GM12875 (cell line): ENCODE results near the gene USP3.
"Not testable (repeated sequence)": the region's sequence is repeated elsewhere in the genome, so short reads cannot be mapped to it uniquely, and the experiment has no call there.

Source experiments
- H3K4me3 ChIP-seq: one replicate; pipeline ENCODE4 v1.5.1; 2011; ENCODE audit warnings: low read depth, low read length, control low read depth
- TF ChIP-seq, protein P1 (sequence below): IDR thresholded peaks from 2 replicates; pipeline ENCODE4 v1.5.1; 2011; ENCODE audit warnings: low read depth, mild to moderate bottlenecking, control low read depth, inconsistent platforms, low read length, moderate library complexity, borderline replicate concordance; ENCODE audit not compliant: insufficient read depth

Gene USP3

DNA sequence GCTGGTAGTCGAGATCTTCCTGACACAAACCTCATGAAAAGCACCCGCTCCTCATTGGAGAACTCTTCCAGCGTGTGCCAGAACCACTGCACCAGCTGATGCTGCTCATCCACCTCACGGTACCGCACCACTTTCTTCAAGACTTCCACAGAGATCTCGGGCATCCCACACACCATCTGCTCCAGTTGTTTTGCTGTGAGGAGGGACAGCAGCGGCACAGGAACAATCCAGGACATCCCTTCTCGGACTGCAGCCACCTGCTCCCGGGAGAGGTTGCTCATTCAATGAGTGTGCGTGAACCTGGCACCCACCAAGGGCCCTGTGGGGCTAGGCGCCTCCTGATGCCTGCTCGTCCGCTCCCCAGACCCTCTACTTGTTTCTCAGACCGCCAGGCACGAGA is 107.9 kb downstream of the USP3 start:
- TF ChIP-seq, protein P1, sequence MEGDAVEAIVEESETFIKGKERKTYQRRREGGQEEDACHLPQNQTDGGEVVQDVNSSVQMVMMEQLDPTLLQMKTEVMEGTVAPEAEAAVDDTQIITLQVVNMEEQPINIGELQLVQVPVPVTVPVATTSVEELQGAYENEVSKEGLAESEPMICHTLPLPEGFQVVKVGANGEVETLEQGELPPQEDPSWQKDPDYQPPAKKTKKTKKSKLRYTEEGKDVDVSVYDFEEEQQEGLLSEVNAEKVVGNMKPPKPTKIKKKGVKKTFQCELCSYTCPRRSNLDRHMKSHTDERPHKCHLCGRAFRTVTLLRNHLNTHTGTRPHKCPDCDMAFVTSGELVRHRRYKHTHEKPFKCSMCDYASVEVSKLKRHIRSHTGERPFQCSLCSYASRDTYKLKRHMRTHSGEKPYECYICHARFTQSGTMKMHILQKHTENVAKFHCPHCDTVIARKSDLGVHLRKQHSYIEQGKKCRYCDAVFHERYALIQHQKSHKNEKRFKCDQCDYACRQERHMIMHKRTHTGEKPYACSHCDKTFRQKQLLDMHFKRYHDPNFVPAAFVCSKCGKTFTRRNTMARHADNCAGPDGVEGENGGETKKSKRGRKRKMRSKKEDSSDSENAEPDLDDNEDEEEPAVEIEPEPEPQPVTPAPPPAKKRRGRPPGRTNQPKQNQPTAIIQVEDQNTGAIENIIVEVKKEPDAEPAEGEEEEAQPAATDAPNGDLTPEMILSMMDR, result no peak
- H3K4me3 ChIP-seq, result no peak overlapping the region

DNA sequence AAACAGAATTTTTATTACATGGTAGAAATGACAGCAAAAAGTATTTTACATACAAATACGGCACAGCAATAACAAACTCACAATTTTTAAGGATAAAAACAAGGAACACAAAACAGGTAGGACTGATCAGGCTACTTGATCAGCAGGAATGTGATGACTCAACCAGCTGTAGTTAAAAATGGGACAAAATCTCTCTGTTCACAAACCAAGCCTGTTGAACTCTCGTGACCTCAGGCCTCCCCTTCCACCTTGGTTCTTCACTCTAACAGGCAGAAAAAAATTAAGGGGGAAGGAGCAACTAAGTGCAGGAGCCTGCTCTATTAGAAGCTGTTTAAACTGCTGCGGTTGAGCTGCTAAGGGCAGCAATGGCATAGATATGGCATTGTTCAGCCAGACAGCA is 111.5 kb downstream of the USP3 start:
- no peak overlapping the region for H3K4me3 ChIP-seq
- TF ChIP-seq, protein P1, result no peak

DNA sequence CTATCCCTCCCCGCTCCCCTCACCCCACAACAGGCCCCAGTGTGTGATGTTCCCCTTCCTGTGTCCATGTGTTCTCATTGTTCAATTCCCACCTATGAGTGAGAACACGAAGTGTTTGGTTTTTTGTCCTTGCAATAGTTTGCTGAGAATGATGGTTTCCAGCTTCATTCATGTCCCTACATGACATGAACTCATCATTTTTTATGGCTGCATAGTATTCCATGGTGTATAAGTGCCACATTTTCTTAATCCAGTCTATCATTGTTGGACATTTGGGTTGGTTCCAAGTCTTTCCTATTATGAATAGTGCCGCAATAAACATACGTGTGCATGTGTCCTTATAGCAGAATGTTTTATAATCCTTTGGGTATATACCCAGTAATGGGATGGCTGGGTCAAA is 112.8 kb downstream of the USP3 start:
- H3K4me3 ChIP-seq, result not testable (repeated sequence)

DNA sequence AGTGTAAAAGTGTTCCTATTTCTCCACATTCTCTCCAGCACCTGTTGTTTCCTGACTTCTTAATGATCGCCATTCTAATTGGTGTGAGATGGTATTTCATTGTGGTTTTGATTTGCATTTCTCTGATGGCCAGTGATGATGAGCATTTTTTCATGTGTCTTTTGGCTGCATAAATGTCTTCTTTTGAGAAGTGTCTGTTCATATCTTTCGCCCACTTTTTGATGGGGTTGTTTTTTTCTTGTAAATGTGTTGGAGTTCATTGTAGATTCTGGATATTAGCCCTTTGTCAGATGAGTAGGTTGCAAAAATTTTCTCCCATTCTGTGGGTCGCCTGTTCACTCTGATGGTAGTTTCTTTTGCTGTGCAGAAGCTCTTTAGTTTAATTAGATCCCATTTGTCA is 113.2 kb downstream of the USP3 start:
- not testable (repeated sequence) for H3K4me3 ChIP-seq

DNA sequence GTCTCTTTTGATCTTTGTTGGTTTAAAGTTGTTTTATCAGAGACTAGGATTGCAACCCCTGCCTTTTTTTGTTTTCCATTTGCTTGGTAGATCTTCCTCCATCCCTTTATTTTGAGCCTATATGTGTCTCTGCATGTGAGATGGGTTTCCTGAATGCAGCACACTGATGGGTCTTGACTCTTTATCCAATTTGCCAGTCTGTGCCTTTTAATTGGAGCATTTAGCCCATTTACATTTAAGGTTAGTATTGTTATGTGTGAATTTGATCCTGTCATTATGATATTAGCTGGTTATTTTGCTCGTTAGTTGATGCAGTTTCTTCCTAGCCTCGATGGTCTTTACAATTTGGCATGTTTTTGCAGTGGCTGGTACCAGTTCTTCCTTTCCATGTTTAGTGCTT is 116.4 kb downstream of the USP3 start:
- not testable (repeated sequence) for H3K4me3 ChIP-seq

DNA sequence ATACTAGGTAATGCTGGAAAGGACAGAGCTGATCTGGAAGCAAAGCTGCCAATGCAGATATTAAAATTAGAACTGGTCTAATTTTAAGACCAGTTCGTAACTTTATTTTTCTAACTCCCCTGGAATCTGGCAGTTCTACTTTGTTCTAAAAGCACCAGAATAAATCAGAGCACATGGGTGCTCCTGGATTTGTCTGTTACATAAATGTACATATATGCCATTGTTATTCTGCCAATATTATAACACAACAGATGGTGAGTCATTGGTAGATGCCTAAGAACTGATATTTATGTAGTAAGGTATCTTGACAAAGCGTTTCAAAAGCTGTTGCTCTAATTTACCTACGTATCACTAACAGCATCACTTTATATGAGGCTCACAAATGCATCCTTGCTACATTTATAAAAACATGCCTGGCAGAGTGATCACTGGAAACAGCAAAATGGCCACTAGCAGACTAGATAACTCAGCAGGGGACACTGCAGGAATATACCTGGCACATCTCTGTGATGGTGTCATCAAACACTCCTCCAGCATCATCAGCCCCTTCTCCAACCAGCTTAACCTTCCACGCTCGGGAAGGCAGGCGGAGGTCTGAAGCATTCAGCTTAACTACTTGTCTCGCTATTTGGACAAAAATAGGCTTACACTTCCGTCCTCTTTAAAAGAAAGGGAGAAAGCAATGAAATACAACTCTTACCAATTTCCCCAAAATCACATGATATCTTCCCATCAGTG is 119.0 kb downstream of the USP3 start:
- H3K4me3 ChIP-seq, result no peak overlapping the region
- TF ChIP-seq, protein P1, result no peak

DNA sequence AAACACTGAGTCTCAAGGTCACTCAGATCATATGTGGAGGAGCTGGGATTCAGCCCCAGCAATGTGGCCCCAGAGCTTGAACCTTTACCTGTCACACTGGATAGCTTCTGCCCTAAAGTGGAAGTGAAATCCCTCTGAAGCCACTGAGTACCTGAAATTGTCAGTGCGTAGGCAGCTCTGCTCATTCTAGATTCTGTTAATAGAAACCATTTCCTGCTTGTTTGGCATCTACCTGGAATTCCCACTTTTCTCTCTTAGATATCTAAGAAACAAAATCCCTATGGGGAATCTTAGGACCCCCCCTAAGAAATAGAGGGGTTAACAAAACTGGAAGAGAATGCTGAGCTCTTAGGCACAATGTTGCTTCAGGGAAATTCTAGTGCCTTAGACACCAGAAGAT is 122.6 kb downstream of the USP3 start:
- TF ChIP-seq, protein P1, result no peak
- no peak overlapping the region for H3K4me3 ChIP-seq

DNA sequence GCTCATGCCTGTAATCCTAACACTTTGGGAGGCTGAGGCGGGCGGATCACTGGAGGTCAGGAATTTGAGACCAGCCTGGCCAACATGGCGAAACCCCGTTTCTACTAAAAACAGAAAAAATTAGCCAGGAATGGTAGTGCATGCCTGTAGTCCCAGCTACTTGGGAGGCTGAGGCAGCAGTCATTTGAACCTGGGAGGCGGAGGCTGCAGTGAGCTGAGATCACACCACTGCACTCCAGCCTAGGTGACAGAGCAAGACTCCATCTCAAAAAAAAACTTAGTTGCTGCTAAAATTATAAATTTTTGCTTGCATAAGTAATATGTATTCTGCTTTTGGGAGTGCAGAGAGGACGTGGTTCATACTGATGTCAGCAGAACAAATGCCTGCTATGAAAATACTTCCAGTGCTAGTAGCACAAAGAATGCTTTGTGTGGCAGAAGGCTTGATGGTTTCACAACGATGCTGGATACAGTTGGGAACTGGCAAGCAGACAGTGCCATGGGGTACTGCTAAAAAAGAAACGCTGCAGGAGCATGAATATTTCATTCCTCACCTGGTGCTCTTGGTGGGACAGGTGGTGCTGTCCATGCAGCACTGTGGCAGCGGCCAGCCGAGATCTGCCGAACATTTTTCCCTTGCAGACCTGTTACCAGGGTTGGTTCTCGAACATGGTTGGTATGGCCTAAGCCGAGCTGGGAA is 123.9 kb downstream of the USP3 start:
- H3K4me3 ChIP-seq, result no peak overlapping the region
- TF ChIP-seq, protein P1, result no peak
